Fibroblast of skin of left quadriceps (primary cell): ENCODE data around the gene ZBP1.
"Not testable (repeated sequence)": the region's sequence is repeated elsewhere in the genome, so short reads cannot be mapped to it uniquely, and the experiment has no call there.

ENCODE experiments used
- DNase-seq, 2 experiments: peaks; one replicate each; pipeline ENCODE4 v3.0.0-alpha.2; 2013; ENCODE audit warnings: low read depth in 2 of 2

ZBP1 gene

GRCh38 chr20:57647006-57647932 lies 27.0 kb upstream of the ZBP1 start:
- no peak for DNase-seq

DNA sequence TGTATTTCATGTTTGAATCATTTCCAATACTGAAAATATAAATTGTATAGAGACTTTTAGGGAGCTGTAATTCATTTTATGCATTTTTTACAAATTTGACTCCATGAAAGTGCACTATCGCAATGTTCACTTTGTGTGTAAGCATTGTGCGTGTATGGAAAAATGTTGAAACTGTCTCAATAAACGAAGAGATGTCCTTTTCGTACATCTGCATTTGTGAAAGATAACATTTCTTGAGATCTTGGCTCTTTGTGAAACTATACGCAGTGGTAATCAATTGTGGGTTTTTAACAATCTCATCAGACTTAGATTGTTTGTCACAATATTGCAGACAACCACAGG lies 18.6 kb upstream of the ZBP1 start:
- no peak for DNase-seq

DNA sequence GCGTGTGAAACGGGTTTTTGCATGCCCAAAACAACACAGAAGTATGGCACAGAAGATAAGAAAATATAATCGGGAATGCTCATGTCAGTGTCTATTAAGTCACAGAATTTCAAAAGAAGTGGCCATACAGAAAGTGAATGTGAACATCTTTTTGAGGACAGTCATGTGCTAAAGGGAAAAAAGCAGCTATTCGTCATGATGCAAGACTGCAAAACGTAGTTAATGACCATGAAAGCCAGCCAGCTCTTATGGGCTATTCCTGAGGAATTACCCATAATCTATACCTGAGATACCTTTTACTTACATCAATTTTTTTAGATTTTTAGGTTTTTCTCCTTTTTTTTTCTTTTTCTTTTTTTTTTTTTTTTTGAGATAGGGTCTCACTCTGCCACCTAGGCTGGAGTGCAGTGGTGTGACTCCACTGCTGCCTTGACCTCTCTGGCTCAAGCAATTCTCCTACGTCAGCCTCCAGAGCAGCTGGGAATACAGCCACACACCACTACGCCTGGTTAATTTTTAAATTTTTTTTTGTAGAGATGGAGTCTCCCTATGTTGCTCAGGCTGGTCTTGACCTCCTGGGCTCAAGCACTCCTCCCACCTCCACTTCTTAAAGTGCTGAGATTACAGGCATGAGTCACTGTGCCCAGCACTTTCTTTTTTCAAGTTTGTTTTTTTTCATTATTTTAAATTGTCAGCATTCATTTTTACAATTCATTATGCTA lies 18.1 kb upstream of the ZBP1 start:
- DNase-seq, result no peak

DNA sequence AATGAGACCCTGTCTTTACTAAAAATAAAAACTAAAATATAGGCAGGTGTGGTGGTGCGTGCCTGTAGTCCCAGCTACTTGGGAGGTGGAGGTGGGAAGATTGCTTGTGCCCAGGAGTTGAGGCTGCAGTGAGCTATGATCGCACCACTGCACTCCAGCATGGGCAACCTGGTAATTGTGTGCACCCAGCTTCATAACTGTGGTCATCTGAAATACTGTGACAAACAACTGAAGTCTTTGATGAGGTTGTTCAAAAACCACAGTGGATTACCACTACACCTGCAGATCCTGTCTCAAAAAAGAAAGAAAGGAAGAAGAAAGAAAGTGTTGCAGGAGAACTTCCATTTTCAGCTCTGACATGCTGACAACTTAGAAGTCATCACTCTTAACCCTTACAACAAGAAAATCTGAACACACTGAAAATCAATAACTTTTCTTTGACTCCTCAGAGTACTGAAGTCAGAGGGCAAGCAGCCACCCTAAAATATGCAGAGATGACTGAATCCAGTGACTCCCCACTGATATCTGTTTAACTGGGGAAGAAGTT lies 13.8 kb upstream of the ZBP1 start:
- no peak for DNase-seq

DNA sequence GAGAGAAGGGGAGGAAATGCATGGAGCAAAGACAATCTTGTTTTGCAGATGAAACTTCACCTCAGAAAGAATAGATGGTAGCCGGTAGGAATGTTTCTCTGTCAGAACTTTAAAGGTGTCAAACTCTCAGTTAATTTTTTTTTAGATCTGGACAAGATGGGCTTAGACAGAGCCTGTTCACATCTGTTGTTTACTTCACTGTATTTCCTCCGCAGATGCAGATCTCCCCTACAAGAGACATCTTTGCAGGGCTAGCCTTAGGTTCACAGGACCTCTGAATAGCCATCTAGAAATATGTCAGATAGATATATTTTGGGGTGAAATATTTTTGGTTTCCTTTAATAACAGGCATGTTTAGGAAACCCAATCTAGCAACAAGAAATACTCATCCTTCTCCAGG lies 12.1 kb upstream of the ZBP1 start:
- DNase-seq, result no peak

- no peak for DNase-seq
These were observed 9.8 kb upstream of the ZBP1 start for GRCh38 chr20:57630061-57630460.

GRCh38 chr20:57629491-57629901 lies 9.3 kb upstream of the ZBP1 start:
- not testable (repeated sequence) for DNase-seq

- DNase-seq, result not testable (repeated sequence)
These were observed 8.7 kb upstream of the ZBP1 start for GRCh38 chr20:57628962-57629308.

DNA sequence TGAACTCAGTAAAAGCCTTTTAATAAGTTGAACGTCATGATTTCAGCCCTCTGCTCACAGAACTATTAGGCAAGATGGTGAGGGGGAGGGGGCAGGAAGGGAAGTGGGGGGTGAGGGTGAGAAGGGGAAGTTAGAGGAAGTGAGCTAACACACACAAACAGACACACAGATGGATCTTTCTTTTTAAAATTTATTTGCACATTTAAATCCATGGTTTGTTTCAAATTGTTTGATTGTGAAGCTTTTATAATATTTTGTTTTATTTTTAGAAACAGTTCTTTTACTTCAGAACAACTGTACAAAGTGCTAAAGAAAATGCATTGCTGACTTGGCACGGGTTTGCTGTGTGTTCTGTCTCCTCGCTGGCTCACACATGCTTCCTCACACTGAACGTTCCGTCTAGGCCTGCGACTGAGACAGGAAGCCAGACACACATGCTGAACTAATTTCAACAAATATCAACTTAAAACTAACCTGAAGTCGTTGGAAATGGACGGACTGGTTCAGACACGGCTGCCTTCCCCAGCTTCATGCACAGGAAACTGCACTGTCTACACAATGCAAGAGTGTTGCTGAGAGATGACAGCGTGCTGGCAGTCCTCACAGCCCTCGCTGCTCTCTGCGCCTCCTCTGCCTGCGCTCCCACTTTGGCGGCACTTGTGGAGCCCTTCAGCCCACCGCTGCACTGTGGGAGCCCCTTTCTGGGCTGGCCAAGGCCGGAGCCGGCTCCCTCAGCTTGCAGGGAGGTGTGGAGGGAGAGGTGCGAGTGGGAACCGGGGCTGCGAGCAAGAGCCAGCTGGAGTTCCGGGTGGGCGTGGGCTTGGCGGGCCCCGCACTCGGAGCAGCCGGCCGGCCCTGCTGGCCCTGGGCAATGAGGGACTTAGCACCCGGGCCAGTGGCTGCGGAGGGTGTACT lies 8.1 kb upstream of the ZBP1 start:
- DNase-seq, result peak; percentile 40 to 41

DNA sequence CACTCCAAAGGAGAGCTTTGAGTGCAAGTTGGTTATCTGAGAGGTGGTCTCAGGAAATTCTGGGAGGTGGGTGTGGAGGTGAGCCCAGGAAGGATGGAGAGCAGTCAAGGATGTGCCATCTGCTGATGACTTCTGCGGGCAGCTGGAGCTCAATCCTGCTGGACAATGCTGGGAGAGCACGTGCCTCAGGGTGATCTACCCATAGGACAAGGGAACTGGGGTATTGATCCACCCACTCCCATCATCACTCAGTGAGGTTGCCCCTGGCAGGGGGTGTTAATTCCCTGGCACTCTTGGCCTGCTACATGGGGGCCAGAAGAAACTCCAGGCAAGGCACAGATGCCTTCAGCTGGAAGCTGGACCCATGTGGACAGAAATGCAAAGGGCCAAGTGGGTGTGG lies 7.1 kb upstream of the ZBP1 start:
- no peak for DNase-seq

DNA sequence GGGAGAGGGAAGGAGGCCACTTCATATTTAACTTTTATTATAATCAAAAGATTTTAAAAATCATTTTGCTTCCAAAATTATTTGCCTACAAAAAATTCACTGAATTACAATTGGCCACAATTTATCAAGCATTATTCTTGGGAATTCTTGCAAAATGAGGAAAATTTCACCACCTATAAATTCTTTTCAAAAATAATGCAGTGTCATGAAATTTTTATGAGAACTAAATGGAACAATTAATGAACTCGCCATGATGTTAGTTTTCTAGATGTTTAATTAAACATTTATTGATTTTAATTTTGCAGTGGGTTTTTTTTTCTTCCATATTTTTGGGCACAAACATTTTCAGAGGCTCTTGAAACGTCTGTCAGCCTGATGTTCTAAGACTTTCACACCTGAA lies 5.8 kb upstream of the ZBP1 start:
- DNase-seq, result no peak

- no peak for DNase-seq
These were observed 5.1 kb upstream of the ZBP1 start for GRCh38 chr20:57625181-57625958.

- DNase-seq, result no peak
These were observed 3.9 kb upstream of the ZBP1 start for GRCh38 chr20:57624124-57624523.

- DNase-seq, result peak; percentile 45 to 49
These were observed 2.6 kb upstream of the ZBP1 start for GRCh38 chr20:57622579-57623381.

DNA sequence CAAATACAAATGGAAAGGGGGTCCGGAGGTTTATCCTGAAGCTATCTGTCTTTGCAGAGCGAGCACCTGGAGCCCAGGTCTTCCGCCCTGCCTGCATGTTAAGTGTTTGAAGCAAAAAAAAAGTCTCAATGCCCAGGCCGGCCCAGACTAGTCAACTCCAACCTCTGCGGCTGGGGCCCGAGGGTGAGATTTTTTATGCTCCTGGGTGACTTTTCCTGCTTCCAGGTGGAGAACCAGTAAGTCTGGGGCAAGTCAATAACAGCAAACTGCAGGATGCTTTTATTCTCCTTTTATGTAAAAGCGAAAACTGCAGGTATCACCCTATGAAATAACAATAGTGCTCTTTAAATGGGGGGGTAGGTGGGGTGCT lies 2.0 kb upstream of the ZBP1 start:
- no peak for DNase-seq

DNA sequence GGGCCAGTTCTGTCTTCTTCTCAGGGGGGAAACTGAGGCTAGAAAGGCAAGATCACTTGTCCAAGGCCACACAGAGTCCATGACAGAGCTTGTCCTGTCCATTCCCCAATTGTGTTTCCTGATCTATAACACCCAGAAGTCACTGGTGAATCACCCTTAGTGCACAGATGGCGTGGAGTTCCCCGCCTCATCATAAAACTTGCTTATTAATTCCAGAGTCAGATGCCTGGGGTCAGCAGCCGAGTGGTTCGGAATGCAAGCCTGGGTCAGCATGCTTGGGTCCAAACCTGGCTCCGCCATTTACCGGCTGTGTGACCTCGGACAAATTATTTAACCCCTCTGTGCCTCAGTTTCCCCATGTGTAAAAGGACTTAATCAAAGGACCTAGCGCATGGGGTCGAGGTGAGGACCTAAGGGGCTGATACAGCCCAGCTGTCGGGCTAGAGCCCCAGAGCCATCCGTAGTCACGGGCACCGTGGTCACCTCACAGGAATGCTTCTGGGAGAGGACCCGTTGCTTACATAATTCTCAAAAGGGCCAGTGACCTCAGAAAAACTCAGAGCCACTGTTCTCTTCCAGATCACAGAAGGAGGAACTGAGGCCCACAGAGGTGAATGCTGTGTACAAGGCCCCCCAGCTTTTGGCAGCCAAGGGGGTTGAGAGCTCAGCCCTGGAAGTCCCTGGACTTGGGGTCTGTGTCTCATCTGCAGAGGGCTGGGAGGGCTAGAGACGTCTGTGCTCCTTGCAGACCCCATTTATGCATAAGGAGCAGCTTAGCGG lies 1.4 kb upstream of the ZBP1 start:
- no peak for DNase-seq

DNA sequence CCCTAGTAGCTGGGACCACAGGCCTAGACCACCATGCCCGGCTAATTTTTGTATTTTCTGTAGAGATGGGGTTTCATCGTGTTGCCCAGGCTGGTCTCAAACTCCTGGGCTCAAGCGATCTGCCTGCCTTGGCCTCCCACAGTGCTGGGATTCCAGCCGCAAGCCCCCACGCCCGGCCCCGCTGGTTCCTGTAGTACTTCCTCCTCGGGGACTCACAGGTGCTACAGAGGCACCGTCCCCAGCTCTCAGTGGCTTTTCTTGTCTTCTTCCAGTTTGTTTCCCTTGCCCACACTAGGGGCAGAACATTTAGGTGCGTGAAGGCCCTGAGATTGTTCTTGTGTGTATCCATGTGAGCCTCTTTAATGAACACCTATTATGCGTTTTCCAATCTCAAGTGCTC lies 773 bp upstream of the ZBP1 start:
- no peak for DNase-seq

DNA sequence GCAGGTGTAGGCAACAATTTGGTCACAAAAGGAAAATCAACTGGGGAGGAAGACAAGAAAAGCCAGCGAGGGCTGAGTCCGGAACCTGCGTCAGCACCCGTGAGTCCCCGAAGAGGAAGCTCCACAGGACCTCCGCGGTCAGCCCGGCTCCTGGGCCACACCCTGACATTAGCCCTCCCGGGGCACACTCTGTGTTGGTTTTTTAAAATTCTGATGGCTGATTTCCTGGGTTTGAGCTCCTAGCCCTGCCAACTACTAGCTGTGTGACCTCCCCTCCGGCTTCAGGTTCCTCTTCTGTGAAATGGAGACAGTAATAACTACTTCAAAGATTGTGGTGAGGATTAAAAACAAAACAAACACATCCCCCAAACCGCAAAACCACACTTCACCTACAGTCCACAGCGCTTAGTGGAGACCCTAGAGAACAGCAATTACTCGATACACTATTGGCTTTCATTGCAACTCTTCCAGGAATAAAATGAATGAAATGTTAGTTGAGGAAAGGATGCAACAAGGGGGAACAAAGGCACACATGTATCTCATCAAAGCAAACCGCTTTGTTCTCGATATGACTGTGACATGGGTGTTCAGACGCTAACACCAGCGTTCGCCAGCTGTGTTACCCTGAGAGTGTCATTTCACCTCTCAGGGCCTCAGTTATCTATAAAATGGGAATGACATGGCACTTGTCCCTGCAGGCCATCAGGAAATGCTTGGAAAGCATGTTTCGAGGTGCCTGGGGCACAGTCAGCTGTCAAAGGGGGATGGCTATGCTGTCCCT lies 985 bp downstream of the ZBP1 start:
- no peak for DNase-seq

- no peak for DNase-seq
These were observed 1.5 kb downstream of the ZBP1 start for GRCh38 chr20:57618764-57619050.
